ENCODE measurements around the gene PAK5. TPM values are rescaled to one million over a fixed set of nuclear protein-coding genes. Genes with fewer than 3 reads are reported as not detected.

Gene PAK5
- total RNA-seq (2016; rRNA removed; fragmentation: Illumina TruSeq; extraction: Trizol) (not detected in 2 replicates), polyA plus RNA-seq (2011; rRNA removed) (not detected in 2 replicates), polyA minus RNA-seq (2011; rRNA and poly(A)+ RNA removed; ENCODE audit: low replicate concordance) (not detected in 2 replicates), Bru-seq, nascent RNA (percentile 3 among the genes with signal in this experiment), BruChase-seq, experiment 1, labeled RNA remaining after a 6-hour chase (percentile 2 among the genes with signal in this experiment), BruChase-seq, experiment 2, labeled RNA remaining after a 2-hour chase (percentile 4 among the genes with signal in this experiment)
- not detected in 2 replicates for total RNA-seq (2016; cell fraction: cytosol; rRNA removed; fragmentation: Illumina TruSeq; extraction: Trizol; ENCODE audit: low read depth)
- not detected in 2 replicates for total RNA-seq (2016; cell fraction: insoluble cytoplasmic fraction; rRNA removed; fragmentation: Illumina TruSeq; extraction: Trizol)
- not detected in 2 replicates for total RNA-seq (2016; cell fraction: membrane; rRNA removed; fragmentation: Illumina TruSeq; extraction: Trizol)
- total RNA-seq (2016; cell fraction: nucleus; rRNA removed; fragmentation: Illumina TruSeq; extraction: Trizol), result not detected in 2 replicates
- 0.01 TPM in 1 of 2 replicates, not detected in the other for polyA plus RNA-seq (2011; cell fraction: cytosol; rRNA removed)
- not detected in 2 replicates for polyA plus RNA-seq (2011; cell fraction: nucleus; rRNA removed)
- not detected in 2 replicates for polyA plus RNA-seq (2012)
- not detected in 2 replicates for polyA plus RNA-seq (2016; cell fraction: cytosol; fragmentation: Illumina TruSeq; extraction: Trizol; ENCODE audit: low read depth)
- polyA plus RNA-seq (2016; cell fraction: insoluble cytoplasmic fraction; fragmentation: Illumina TruSeq; extraction: Trizol; ENCODE audit: low read depth), result not detected in 2 replicates
- not detected in 2 replicates for polyA plus RNA-seq (2016; cell fraction: membrane; fragmentation: Illumina TruSeq; extraction: Trizol; ENCODE audit: low read depth)
- polyA plus RNA-seq (2016; cell fraction: nucleus; fragmentation: Illumina TruSeq; extraction: Trizol; ENCODE audit: insufficient read depth, low read depth), result not detected in 2 replicates
- not detected in 2 replicates for polyA minus RNA-seq (2011; cell fraction: cytosol; rRNA and poly(A)+ RNA removed)
- not detected in 2 replicates for polyA minus RNA-seq (2011; cell fraction: nucleus; rRNA and poly(A)+ RNA removed)
- long read RNA-seq, experiment 1, result 0 reads
- long read RNA-seq, experiment 2, result 0 reads

- in situ Hi-C loops (cut with HindIII; ENCODE audit: extremely low pct_ligation_motif_present, low pct_unique_long_range_greater_than_20kb), result no loop called here
- Histone ChIP-seq H3K79me2 (ENCODE audit: insufficient read depth, low read length) (no peaks in the 10 kb centered on the region), H3K36me3 (replicated peaks in 1 of 2; ENCODE audit: control insufficient read depth in 1 of 2, insufficient read depth in 2 of 2, low read length in 2 of 2) (no peaks in the 10 kb centered on the region), H3K4me2 (ENCODE audit: low read depth, low read length) (peak within 1 kb of the TSS; percentile 74), H3K27ac (ENCODE audit: extremely low read length, insufficient read depth, low read length) (no peak within 1 kb of the TSS), H3K4me1 (ENCODE audit: insufficient read depth, low read length) (0 out of 2 replicates have a peak, but pooled peaks cover 6% of the 10 kb centered on the region), H3K9me3 (ENCODE audit: low read length) (peaks cover 3% of the 10 kb centered on the region; the same call in 1 of the 2 replicates), H3K27me3 (ENCODE audit: control insufficient read depth in 1 of 2, insufficient read depth in 2 of 2, low read length in 2 of 2) (peaks cover 0 to 21% of the 10 kb centered on the region in 2 experiments), H2AFZ (ENCODE audit: low read length) (no peak within 1 kb of the TSS), H4K20me1 (ENCODE audit: insufficient read depth, low read length) (no peaks in the 10 kb centered on the region), H3K9ac (ENCODE audit: insufficient read depth, low read depth, low read length) (no peak within 1 kb of the TSS), H3K4me3 (replicated peaks in 1 of 3; ENCODE audit: insufficient read depth in 1 of 3, low read depth in 2 of 3, low read length in 3 of 3) (peak within 1 kb of the TSS; percentile 18 to 55 (median 26); a peak in 5 of 6 replicates)
- peak; percentile 96 for ATAC-seq
- ChIA-PET CTCF (ENCODE audit: low intra/inter-chr PET ratio, low total read pairs) (no interaction called here), POLR2A (no interaction called here)
- peak; percentile 53 for DNase-seq (ENCODE audit: low spot score)
- 16% methylated on average over 24 of the region's 57 CpGs for WGBS (ENCODE audit: low lambda C conversion rate)
- FAIRE-seq, result no peak
- intact Hi-C loops (cut with micrococcal nuclease; ENCODE audit: unreplicated experiment), result loop anchor here (10.0 kb wide), 1 partner anchor 46 kb away; no protein-coding TSS in a partner anchor
- BruUV-seq (replicated peaks), result no TSS peak
- TF ChIP-seq, protein P1, sequence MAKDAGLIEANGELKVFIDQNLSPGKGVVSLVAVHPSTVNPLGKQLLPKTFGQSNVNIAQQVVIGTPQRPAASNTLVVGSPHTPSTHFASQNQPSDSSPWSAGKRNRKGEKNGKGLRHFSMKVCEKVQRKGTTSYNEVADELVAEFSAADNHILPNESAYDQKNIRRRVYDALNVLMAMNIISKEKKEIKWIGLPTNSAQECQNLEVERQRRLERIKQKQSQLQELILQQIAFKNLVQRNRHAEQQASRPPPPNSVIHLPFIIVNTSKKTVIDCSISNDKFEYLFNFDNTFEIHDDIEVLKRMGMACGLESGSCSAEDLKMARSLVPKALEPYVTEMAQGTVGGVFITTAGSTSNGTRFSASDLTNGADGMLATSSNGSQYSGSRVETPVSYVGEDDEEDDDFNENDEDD (CRISPR knock-in tag; IDR thresholded peaks at IDR 0.05; ENCODE audit: borderline replicate concordance), result peak; percentile 48; the same call in 1 of the 2 replicates
- TF ChIP-seq CHCHD3 (CRISPR knock-in tag; IDR thresholded peaks at IDR 0.05) (no peak), ZNF83 (CRISPR knock-in tag; IDR thresholded peaks at IDR 0.05; ENCODE audit: borderline replicate concordance) (no peak), SALL1 (CRISPR knock-in tag; IDR thresholded peaks at IDR 0.05) (no peak), CHD2 (IDR thresholded peaks at IDR 0.05; ENCODE audit: low read depth, low read length) (no peak), MYNN (CRISPR knock-in tag; IDR thresholded peaks at IDR 0.05; ENCODE audit: low read depth) (no peak), ZNF281 (CRISPR knock-in tag; IDR thresholded peaks at IDR 0.05; ENCODE audit: borderline replicate concordance) (peak; percentile 67; the same call in 1 of the 2 replicates), ZNF652 (CRISPR knock-in tag; IDR thresholded peaks at IDR 0.05; ENCODE audit: borderline replicate concordance, low read depth) (no peak), SRY (CRISPR knock-in tag; IDR thresholded peaks at IDR 0.05) (no peak)
- TF ChIP-seq, protein P2, sequence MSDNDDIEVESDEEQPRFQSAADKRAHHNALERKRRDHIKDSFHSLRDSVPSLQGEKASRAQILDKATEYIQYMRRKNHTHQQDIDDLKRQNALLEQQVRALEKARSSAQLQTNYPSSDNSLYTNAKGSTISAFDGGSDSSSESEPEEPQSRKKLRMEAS (IDR thresholded peaks at IDR 0.05), result peak; percentile 23; the same call in 1 of the 2 replicates
Measured at GRCh38 chr20:9838378-9839295, at the start of gene PAK5. Gene PAK5, minus strand, starts transcription at chr20:9839076. Its CDS starts 194,748 bp downstream, at chr20:9644328.
